Mesendoderm (in vitro differentiated cells): Measurements from ENCODE around the gene ACVR1.

Experiments
- DNase-seq: peaks from one replicate; pipeline ENCODE4 v3.0.0; 2013
- H2AK5ac ChIP-seq: 2 replicates; pipeline ENCODE4 v1.6.1; 2013; ENCODE audit warnings: low read length, inconsistent platforms
- H2BK120ac ChIP-seq: 2 replicates; pipeline ENCODE4 v1.6.1; 2013; ENCODE audit warnings: low read depth, mild to moderate bottlenecking, low read length, moderate library complexity, mixed read lengths
- H2BK15ac ChIP-seq: replicated peaks from 2 replicates; pipeline ENCODE4 v1.6.1; 2013; ENCODE audit warnings: low read depth, mild to moderate bottlenecking, moderate library complexity
- H2BK5ac ChIP-seq: 2 replicates; pipeline ENCODE4 v1.6.1; 2013; ENCODE audit warnings: low read length, inconsistent platforms
- H3K18ac ChIP-seq: 2 replicates; pipeline ENCODE4 v1.6.1; 2013; ENCODE audit warnings: mild to moderate bottlenecking, low read length, mixed read lengths
- H3K23ac ChIP-seq: one replicate; pipeline ENCODE4 v1.6.1; 2013; ENCODE audit warnings: low read length
- H3K27ac ChIP-seq: 2 replicates; pipeline ENCODE4 v1.5.1; 2013; ENCODE audit warnings: low read depth, mild to moderate bottlenecking, inconsistent platforms, low read length, moderate library complexity
- H3K27me3 ChIP-seq: 2 replicates; pipeline ENCODE4 v1.6.1; 2013; ENCODE audit warnings: low read length, control low read depth, mild to moderate bottlenecking, inconsistent platforms; ENCODE audit not compliant: insufficient read depth, poor library complexity
- H3K36me3 ChIP-seq: 2 replicates; pipeline ENCODE4 v1.6.1; 2013; ENCODE audit warnings: low read length, inconsistent platforms; ENCODE audit not compliant: control insufficient read depth, insufficient read depth
- H3K4ac ChIP-seq: one replicate; pipeline ENCODE4 v1.6.1; 2013; ENCODE audit warnings: low read depth, mild to moderate bottlenecking, low read length, moderate library complexity
- H3K4me1 ChIP-seq: 2 replicates; pipeline ENCODE4 v1.6.1; 2013; ENCODE audit warnings: low read depth, low read length, inconsistent platforms; ENCODE audit not compliant: control insufficient read depth
- H3K4me2 ChIP-seq: 2 replicates; pipeline ENCODE4 v1.6.1; 2013; ENCODE audit warnings: low read length
- H3K4me3 ChIP-seq: 2 replicates; pipeline ENCODE4 v1.5.1; 2013; ENCODE audit warnings: mild to moderate bottlenecking, low read length
- H3K56ac ChIP-seq: one replicate; pipeline ENCODE4 v1.6.1; 2013; ENCODE audit warnings: low read length
- H3K79me1 ChIP-seq: 2 replicates; pipeline ENCODE4 v1.6.1; 2013; ENCODE audit warnings: low read length, inconsistent platforms
- H3K79me2 ChIP-seq: 2 replicates; pipeline ENCODE4 v1.6.1; 2013; ENCODE audit warnings: mild to moderate bottlenecking, low read length; ENCODE audit not compliant: control insufficient read depth, insufficient read depth
- H3K9ac ChIP-seq: 2 replicates; pipeline ENCODE4 v1.6.1; 2013; ENCODE audit warnings: low read length, inconsistent platforms
- H4K5ac ChIP-seq: one replicate; pipeline ENCODE4 v1.6.1; 2013; ENCODE audit warnings: low read length
- H4K8ac ChIP-seq: one replicate; pipeline ENCODE4 v1.6.1; 2013; ENCODE audit warnings: low read depth, mild to moderate bottlenecking, control low read depth, low read length, moderate library complexity
- WGBS: extraction: QIAGEN DNeasy Blood & Tissue Kit; methylation state at CpG from one replicate; pipeline ENCODE4 v1.1.7; 2013; ENCODE audit warnings: low lambda C conversion rate, missing lambda C conversion rate; ENCODE audit not compliant: insufficient coverage; ENCODE audit errors: extremely low coverage; 5-methylcytosine and 5-hydroxymethylcytosine counted together

ACVR1 gene

DNA sequence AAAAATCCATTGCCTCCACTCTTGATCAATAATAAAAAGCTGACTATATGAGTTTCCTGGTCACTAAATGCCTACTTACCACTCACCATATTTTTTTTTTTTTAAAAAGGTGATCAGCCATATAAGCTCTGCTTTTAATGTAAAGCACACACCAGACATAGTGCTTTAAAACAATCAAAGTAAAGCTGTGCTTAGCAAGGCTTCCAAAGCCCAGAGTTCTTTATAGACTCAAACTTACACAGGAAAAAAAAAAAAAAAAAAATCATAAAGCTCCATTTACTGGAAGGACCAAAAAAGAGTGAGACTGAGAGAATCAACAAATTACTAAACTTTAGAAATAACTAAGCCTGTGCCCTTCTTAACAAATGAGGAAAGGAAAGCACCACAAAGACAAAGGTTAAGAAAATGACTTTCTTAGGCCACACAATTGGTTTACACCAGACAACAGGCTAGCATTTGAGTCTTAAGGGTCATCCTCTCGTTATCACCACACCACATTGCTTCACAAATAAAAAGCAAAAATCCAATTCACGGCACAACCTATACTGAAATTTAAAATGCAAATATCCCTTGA lies 11.2 kb downstream of the ACVR1 start:
- Histone ChIP-seq H3K4me1 (peaks cover 12% of the 10 kb centered on the region), H4K5ac (no peak overlapping the region)
- no CpG with 5 or more reads among the region's 2 CpGs for WGBS

DNA sequence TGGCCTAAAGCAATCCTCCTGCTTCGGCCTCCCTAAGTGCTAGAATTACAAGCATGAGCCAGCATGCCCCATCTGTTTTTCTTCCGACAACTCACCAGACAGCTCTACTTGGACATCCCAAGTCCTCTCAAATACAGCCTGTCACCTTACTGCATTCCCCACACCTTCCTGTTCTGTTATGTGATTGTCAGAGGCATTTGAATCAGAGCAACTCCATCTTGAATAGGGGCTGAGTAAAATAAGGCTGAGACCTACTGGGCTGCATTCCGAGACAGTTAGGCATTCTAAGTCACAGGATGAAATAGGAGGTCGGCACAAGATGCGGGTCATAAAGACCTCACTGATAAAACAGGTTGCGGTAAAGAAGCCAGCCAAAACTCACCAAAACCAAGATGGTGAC lies 17.3 kb downstream of the ACVR1 start:
- H3K23ac ChIP-seq: no peak overlapping the region
- DNase-seq: no peak
- no peak overlapping the region for H3K27ac ChIP-seq
- H3K4ac ChIP-seq: no peak overlapping the region
- H2BK120ac ChIP-seq: no peak overlapping the region
- H3K79me2 ChIP-seq: peaks cover 4% of the 10 kb centered on the region
- H4K5ac ChIP-seq: no peak overlapping the region
- no peak overlapping the region for H2BK5ac ChIP-seq
- H2BK15ac ChIP-seq: no peak overlapping the region
- H3K56ac ChIP-seq: no peak overlapping the region
- H3K9ac ChIP-seq: no peak overlapping the region
- no peak overlapping the region for H3K4me2 ChIP-seq
- H2AK5ac ChIP-seq: no peak overlapping the region
- H4K8ac ChIP-seq: no peak overlapping the region
- no peaks in the 10 kb centered on the region for H3K36me3 ChIP-seq
- H3K27me3 ChIP-seq: no peaks in the 10 kb centered on the region
- peaks cover 11% of the 10 kb centered on the region for H3K79me1 ChIP-seq
- H3K18ac ChIP-seq: no peak overlapping the region
- peaks cover under 1% of the 10 kb centered on the region for H3K4me1 ChIP-seq
- WGBS: no CpG with 5 or more reads among the region's 6 CpGs
- H3K4me3 ChIP-seq: no peak overlapping the region

More for the DNA sequence above, 11.2 kb downstream of the ACVR1 start:
- Histone ChIP-seq H3K4ac (no peak overlapping the region), H2BK120ac (no peak overlapping the region), H2AK5ac (no peak overlapping the region), H2BK15ac (no peak overlapping the region), H3K79me1 (peaks cover 23% of the 10 kb centered on the region), H3K27ac (no peak overlapping the region), H4K8ac (no peak overlapping the region), H3K79me2 (peaks cover 28% of the 10 kb centered on the region), H3K23ac (no peak overlapping the region), H3K4me2 (no peak overlapping the region), H3K27me3 (no peaks in the 10 kb centered on the region), H2BK5ac (no peak overlapping the region), H3K4me3 (no peak overlapping the region), H3K18ac (no peak overlapping the region), H3K36me3 (no peaks in the 10 kb centered on the region), H3K56ac (no peak overlapping the region), H3K9ac (no peak overlapping the region)
- DNase-seq: no peak

DNA sequence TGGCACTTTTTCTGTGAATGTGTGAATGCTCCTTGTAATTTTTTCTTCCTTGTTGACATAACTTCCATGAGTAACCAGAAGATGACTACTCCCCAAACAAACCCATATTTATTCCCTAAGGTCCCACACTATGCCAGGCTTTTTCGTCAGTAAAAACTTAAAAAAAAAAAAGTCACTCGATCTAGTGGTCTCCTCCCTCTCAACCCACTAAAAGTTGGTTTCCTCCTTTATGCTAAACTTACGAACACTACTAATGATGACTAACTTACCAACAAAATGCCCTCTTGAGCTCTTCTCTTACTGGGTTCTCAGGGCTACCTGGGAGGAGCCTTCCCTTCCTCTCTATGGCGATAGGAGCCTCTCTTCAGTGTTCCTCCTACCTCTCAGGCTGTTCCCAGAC lies 18.2 kb downstream of the ACVR1 start:
- H4K5ac ChIP-seq: no peak overlapping the region
- no peak overlapping the region for H3K4me3 ChIP-seq
- WGBS: no CpG with 5 or more reads among the region's 4 CpGs
- H2BK5ac ChIP-seq: no peak overlapping the region
- no peak overlapping the region for H2BK15ac ChIP-seq
- no peak overlapping the region for H3K4me2 ChIP-seq
- no peak overlapping the region for H3K4ac ChIP-seq
- no peak overlapping the region for H3K23ac ChIP-seq
- H3K79me2 ChIP-seq: peaks cover 6% of the 10 kb centered on the region
- no peak for DNase-seq
- no peak overlapping the region for H3K9ac ChIP-seq
- no peak overlapping the region for H3K18ac ChIP-seq
- peaks cover 7% of the 10 kb centered on the region for H3K4me1 ChIP-seq
- H2AK5ac ChIP-seq: no peak overlapping the region
- H3K79me1 ChIP-seq: peaks cover 15% of the 10 kb centered on the region
- H3K27ac ChIP-seq: no peak overlapping the region
- no peak overlapping the region for H3K56ac ChIP-seq
- no peaks in the 10 kb centered on the region for H3K27me3 ChIP-seq
- H3K36me3 ChIP-seq: no peaks in the 10 kb centered on the region
- no peak overlapping the region for H2BK120ac ChIP-seq
- no peak overlapping the region for H4K8ac ChIP-seq

DNA sequence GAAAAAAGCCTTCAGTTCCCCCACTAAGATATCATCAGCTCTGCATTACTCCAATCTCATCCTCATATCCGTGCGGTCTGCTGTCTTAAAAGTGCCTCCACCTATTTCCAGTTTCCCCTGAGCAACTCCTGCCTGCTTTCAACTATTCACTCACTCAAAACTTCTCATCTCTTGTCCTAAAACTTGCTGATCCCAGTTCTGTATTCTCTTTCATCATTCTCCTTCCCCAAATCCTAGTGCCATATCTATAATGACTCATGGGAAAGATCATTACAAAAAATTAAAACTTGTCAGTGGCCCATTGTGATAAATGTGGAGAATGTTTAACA lies 20.0 kb downstream of the ACVR1 start:
- DNase-seq: no peak
- Histone ChIP-seq H3K9ac (no peak overlapping the region), H4K5ac (no peak overlapping the region), H2BK120ac (no peak overlapping the region), H3K27ac (no peak overlapping the region), H3K27me3 (no peaks in the 10 kb centered on the region), H3K4me3 (no peak overlapping the region), H2AK5ac (no peak overlapping the region), H3K79me2 (peaks cover 6% of the 10 kb centered on the region), H2BK5ac (no peak overlapping the region), H3K36me3 (no peaks in the 10 kb centered on the region), H3K79me1 (peaks cover 15% of the 10 kb centered on the region), H4K8ac (no peak overlapping the region), H3K4me1 (peaks cover 7% of the 10 kb centered on the region), H3K4me2 (no peak overlapping the region), H3K56ac (no peak overlapping the region), H2BK15ac (no peak overlapping the region), H3K4ac (no peak overlapping the region), H3K23ac (no peak overlapping the region), H3K18ac (no peak overlapping the region)
- WGBS: no CpG with 5 or more reads among the region's 2 CpGs

DNA sequence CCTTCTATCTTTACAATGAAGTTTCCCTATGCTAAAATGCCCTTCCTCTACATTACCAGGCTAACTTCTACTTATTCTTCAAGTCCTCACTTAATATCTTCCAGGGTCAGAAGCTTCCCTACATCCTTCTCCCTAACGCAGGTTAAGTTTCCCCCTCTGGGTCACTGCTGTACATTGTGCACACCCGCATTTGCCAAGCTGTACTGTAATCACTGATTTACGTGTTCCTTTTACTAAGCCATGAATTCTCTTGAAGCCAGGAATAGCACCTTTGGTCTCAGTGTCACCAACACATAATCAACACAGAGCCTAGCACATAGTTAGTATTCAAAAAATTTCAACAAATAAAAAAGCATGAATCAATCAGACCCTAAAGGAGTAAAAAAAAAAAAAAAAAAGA lies 22.3 kb downstream of the ACVR1 start:
- no peak overlapping the region for H2AK5ac ChIP-seq
- H3K79me1 ChIP-seq: peaks cover 8% of the 10 kb centered on the region
- peak overlapping the region; percentile 31 for H2BK5ac ChIP-seq
- peaks cover 7% of the 10 kb centered on the region for H3K4me1 ChIP-seq
- H3K4me2 ChIP-seq: no peak overlapping the region
- no peak overlapping the region for H2BK15ac ChIP-seq
- DNase-seq: no peak
- H4K5ac ChIP-seq: no peak overlapping the region
- no peak overlapping the region for H4K8ac ChIP-seq
- H3K79me2 ChIP-seq: peaks cover 2% of the 10 kb centered on the region
- no peaks in the 10 kb centered on the region for H3K36me3 ChIP-seq
- no peak overlapping the region for H3K9ac ChIP-seq
- no peak overlapping the region for H3K4ac ChIP-seq
- H3K56ac ChIP-seq: no peak overlapping the region
- WGBS: no CpG with 5 or more reads among the region's 3 CpGs
- H3K27ac ChIP-seq: no peak overlapping the region
- no peak overlapping the region for H3K4me3 ChIP-seq
- no peak overlapping the region for H3K18ac ChIP-seq
- H3K27me3 ChIP-seq: no peaks in the 10 kb centered on the region
- H2BK120ac ChIP-seq: peak overlapping the region; percentile 54
- H3K23ac ChIP-seq: no peak overlapping the region

DNA sequence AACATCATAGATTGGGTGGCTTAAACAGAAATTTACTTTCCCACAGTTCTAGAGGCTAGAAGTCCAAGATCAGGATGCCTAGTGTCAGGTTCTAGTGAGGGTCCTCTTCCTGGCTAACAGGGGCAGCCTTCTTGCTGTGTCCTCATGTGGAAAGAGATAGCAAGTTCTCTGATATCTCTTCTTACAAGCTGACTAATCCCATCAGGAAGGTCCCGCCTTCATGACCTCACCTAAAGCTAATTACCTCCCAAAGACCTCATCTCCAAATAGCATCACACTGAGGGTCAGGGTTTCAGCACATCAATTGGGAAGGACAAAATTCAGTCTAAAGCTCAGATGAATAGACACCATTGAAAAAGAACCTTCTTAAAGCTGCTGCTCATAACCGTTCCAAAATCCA lies 22.9 kb downstream of the ACVR1 start:
- Histone ChIP-seq H3K9ac (no peak overlapping the region), H3K79me2 (peaks cover 2% of the 10 kb centered on the region), H2BK15ac (no peak overlapping the region), H3K23ac (no peak overlapping the region), H2AK5ac (no peak overlapping the region), H3K4me1 (peaks cover 7% of the 10 kb centered on the region), H4K5ac (no peak overlapping the region), H3K36me3 (no peaks in the 10 kb centered on the region), H3K4me3 (no peak overlapping the region), H3K27me3 (no peaks in the 10 kb centered on the region), H3K27ac (no peak overlapping the region), H2BK120ac (no peak overlapping the region), H2BK5ac (no peak overlapping the region), H3K4me2 (no peak overlapping the region), H3K56ac (no peak overlapping the region), H3K79me1 (peaks cover 12% of the 10 kb centered on the region), H4K8ac (no peak overlapping the region), H3K18ac (no peak overlapping the region), H3K4ac (no peak overlapping the region)
- peak; percentile 92 for DNase-seq
- no CpG with 5 or more reads among the region's 2 CpGs for WGBS
